Stimulated activated CD4-positive, alpha-beta T cell treated with anti-CD3 and anti-CD28 coated beads, TNF-alpha, amount 100 ng/mL, for 24 hours (primary cell): ENCODE results near the gene MICALL2.

ENCODE experiments used
- DNase-seq, 3 experiments: peaks; one replicate each; pipeline ENCODE4 v3.0.0-alpha.2; 2020; ENCODE audit warnings: low read depth in 3 of 3

MICALL2 gene

DNA sequence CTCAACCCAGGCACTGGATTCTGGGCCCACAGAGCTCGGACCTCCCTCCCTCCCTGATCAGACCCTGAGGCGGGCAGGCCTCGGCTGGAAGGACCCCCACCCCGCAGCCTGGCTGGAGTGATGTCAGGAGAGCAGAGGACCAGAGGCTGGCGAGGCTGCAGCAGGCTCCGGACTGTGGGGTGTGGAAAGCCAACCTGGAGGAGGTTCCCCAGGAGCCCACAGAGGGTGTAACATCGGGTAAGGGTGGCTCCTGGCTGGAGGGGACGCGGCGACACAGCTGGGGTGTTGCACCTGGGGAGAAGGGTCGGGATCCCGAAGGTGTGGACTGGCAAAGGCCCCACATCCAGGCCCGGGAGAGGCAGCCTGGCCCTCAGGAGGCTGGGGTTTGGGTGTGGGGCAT, 8.9 kb upstream of the MICALL2 start:
- no peak for DNase-seq

DNA sequence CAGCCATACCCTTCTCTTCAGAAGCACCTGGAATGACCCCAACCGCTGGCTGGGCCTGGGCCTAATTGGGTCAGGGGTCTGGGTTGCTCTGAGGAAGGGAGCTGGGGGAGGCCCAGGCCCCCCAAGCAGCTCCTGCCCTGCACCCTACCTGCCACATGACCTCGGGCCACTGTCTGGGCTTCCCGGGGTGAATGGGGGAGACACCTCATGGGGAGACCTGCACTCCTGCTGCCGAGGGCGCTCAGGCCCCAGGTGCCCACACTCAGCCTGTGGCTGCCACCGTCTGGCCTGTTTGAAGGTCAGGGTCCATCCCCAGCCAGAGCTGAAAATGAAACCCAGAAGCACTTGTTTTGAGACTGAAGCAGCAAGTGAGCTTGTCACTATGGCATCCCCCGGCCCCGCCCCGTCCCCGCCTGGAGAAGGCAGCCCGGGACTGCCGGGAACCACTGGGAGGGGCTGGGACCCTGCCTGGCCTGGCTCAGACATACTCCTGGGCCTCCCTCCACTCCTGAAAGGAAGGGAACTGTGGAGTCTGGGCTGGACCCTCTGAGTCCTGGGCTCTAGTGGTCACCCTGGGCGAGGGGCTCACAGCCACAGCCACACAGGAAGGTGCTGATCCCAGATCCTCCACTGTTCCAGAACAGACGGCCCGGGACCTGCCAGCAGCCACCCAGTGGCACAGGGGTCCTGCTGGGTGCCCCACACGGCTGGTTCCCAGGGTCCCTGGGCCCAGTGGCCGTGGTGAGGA, 7.4 kb upstream of the MICALL2 start:
- DNase-seq, result no peak

DNA sequence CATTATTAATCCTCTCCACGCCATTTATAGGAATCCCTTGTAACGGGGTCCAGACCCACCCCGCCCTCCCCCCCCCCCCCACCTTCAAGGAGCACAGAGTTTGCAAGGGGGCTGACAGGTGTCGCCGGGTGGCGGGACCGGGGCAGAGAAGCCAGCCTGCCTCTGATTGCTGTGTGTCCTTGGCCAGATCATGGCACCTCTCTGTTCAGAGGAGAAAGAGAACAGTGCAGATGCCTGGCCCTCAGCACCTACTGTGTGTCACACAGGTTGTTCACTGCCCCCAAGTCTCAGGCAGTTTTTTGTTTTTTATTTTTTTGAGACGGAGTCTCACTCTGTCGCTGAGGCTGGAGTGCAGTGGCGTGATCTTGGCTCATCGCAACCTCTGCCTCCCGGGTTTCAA, 5.4 kb upstream of the MICALL2 start:
- DNase-seq, result no peak

DNA sequence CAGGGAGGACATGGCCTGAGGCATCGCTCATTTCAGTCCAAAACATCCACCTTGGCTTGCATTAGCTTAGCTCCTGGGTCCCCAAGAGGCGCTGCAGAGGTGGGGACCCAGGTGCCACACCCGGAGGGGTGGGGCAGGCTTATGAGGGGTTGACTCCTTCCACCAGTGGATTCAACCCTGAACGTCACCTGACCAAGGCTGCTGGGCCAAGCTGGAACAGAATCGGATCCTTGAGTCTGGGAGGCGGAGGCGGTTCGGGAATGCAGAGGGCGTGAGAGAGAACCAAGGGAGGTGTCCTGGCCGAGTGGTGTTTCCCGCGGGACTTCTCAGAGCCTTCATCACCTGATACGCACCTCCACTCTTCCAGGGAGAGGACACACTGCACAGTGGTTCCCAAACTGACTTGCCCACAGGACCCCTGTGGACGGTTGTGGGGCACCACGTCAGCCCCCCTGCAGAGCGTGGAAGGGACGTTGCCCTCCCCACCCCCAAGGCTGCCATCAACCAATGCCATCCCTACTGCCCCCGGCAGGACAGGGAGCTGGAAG, 4.5 kb upstream of the MICALL2 start:
- DNase-seq, result no peak

DNA sequence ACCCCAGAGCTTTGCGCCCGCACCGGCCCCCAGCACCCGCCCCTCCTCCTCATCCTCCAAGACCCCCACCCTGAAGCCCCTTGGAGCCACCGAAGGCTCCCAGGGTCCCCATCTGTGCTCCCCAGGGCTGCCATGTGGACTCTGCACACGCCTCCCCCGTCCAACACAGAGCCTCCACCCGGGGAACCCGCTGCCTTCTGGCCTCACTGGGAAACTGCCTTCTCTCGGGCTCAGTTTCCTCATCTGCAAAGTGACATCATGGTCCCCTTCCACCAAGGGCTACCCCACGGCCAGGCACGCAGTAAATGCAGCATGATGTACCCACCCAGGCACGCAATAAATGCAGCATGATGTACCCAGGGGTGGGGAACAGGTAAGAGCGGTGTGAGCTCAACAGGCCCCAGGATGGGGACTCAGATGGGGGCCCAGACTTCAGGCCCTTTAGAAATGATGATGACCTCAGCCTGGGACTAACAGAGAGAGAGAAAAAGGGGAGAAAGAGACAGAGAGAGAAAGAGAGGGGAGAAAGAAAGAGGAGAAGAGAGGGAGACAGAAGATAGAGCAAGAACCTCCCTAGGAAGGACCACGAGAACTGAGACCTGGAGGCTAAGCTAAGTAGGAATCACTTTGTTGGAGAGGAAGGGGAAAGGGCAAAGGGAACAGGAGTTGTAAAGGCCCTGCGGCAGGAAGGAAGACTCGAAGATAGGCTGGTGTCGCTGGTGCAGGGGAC, 2.5 kb upstream of the MICALL2 start:
- no peak for DNase-seq

- no peak for DNase-seq
Observed at GRCh38 chr7:1460821-1461645, 1.8 kb upstream of the MICALL2 start.

GRCh38 chr7:1459920-1460820, 900 bp upstream of the MICALL2 start:
- DNase-seq, result no peak

DNA sequence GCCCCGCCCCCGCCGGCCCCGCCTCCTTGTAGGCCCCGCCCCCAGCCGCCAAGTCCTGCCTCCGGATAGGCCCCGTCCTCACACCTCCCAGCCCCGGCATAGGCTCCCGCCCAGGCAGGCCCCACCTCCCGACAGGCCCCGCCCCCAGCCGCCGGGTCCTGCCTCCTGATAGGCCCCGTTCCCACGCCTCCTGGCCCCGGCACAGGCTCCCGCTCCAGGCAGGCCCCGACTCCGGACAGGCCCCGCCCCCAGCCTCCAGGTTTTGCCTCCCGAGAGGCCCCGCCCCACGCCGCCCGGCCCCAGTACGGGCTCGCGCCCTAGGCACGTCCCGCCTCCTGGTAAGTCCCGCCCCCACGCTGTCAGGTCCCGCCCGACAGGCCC, 232 bp upstream of the MICALL2 start:
- peak; percentile 92 to 98 (median 93) for DNase-seq

DNA sequence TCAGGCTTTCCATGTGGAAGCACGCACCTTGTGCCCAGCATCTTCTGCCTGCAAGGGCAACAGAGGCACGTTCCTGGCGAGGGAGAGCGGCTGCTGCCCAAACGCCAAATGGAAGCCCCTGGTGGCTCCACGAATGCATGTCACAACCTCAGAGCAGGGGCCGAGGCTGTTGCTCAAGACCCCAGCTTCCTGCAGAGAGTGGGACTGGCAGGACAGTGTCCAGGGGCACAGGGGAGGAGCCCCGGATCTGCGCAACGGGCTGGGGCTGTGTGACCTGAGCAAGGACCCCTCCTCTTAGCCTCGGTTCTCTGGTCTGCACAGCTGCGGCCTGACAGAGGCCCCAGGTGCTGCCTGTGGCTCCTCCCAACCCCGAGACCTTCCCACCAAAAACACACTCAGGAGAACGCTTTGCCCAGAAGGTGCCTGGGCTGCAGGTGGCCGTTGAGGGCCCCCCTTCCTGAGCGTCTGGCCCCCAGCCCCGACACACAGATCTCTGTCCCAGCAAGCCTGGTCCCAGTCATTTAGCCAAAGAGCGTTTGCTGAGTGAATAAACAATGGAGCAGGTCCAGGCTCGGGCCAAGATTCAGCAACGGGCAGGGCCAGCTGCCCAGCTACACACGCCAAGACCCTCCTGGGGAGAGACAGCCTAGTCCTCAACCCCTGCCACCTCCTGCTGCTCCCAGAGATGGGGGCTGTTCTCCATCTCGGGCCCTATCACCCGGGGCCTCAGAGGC, 1.2 kb downstream of the MICALL2 start:
- DNase-seq, result no peak

GRCh38 chr7:1457059-1457948, 2.0 kb downstream of the MICALL2 start:
- DNase-seq, result no peak

DNA sequence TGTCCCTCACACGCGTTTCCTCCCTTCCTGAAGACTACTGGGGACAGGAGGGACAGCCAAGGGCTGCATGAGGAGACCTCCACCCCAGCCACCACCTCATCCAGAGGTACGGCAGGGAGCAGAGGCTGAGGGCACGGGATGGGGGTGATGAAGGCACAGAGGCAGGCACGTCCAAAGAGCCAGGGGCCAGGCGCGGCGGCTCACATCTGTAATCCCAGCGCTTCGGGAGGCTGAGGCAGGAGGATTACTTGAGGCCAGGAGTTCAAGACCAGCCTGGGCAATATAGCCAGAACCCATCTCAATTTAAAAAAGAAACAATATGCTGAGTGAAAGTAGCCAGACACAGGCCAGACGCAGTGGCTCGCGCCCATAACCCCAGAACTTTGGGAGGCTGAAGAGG, 3.3 kb downstream of the MICALL2 start:
- DNase-seq, result no peak

- no peak for DNase-seq
Observed at GRCh38 chr7:1455241-1455939, 3.9 kb downstream of the MICALL2 start.

GRCh38 chr7:1454542-1454941, 4.7 kb downstream of the MICALL2 start:
- DNase-seq, result no peak

DNA sequence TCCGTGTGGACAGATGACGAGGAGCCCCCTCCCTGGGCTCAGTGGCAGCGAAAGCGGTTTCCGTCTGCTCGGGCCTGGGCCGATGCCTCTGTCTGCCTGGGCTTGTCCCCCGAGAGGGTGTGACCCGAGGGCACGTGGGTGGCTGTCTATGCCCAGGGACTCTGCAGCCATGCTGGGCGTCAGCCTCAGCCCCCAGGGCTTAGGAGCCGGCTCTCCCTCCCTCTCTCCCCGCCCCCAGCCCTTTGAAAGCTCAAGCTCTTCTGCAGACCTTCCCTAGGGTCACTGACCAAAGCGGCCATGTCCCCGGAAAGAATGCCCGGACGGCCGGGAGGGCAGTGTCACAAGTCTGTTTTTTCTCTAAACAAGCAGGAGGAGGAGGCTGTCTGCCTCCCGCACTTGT, 7.1 kb downstream of the MICALL2 start:
- no peak for DNase-seq

DNA sequence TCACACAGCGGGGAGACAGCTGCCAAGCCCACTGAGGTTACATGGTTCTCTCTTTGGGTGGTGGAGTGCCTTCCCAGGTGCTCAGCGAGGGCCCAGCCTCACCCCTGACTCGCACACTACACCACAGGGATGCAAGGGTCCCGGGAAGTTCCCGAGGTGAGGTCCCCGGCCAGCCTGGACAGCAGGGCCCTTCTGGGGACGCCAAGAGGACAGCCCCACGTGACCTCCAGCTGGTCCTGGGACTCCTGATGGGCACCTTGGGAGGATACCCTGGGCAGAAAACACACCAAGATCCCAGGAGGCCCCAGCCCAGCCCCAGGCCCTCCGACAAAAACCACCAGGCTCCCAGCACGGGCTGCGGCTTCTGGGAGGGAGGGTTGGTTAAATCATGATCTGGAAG, 8.3 kb downstream of the MICALL2 start:
- DNase-seq, result no peak

DNA sequence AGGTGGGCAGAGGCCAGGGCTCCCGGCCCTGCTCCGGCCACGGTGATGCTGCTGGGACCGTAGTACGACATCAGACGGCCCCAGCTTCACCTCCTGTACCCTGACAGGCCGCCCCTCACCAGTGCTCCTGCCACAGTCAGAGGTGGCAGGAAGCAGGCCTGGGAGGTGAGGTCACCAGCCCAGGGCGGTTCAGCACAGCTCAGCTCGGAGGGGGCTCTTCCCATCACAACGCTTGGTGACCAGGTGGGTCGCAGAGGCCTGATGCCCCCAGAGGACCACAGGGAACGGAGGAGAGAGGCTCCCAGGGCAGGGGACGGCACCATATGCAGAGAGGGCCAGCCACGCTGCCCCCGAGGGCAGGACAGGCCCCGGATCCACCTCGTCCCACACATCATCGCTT, 8.8 kb downstream of the MICALL2 start:
- no peak for DNase-seq

DNA sequence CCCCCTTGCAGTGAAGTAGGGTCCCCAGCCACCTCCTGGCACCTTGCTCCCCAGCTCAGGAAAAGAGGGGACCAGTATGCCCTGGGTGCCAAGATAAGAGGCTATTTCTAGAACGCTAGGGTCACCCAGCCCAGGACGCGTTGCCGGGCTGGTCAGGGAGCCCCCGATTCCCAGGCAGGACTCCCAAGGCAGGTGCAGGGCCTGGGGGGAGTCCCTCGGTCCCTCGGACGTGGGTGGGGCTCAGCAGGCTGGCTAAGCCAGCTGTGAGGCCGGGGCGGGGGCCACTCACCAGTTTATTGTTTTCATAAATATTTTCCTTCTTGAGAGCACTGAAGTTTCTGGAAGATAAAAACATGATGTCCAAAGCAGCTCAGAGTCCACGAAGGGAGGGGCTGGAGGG, 9.3 kb downstream of the MICALL2 start:
- no peak for DNase-seq

GRCh38 chr7:1449501-1449900, 9.8 kb downstream of the MICALL2 start:
- DNase-seq, result no peak

DNA sequence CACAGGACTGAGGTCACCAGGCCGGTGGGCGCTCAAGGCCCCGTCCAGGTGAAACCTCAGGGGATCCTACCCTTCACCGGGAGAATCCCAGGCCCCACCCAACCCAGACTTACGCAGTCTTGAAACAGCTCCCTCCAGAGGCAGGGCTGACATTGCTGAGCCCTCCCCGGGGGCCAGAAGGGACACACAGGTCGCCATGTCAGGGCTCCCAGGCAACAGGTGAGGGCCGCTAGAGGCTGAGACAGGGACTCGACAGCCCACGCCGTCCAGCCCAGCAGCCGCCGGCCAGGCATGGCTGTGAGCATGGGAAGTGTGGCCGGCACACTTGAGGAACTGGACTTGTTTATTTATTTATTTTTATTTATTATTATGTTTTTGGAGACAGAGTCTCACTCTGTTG, 10.3 kb downstream of the MICALL2 start:
- no peak for DNase-seq
